RWPE2 (cell line): Measurements from ENCODE around the gene CAMK1G.

Experiments
- ATAC-seq: fragments of 200-7000 bp; cut with Tn5 transposase; 3 replicates; pipeline ENCODE4 v1.9.1; 2021; ENCODE audit warnings: low read depth
- DNase-seq: peaks from one replicate; pipeline ENCODE4 v3.0.0-alpha.2; 2020; ENCODE audit warnings: low spot score
- H3K27ac ChIP-seq: fragments of 450-650 bp; 2 replicates; pipeline ENCODE4 v1.5.1; 2017; ENCODE audit warnings: mild to moderate bottlenecking; ENCODE audit not compliant: poor library complexity, severe bottlenecking
- H3K27me3 ChIP-seq: fragments of 250-450 bp; sonication (Bioruptor Pico); 2 replicates; pipeline ENCODE4 v1.5.1; 2021; ENCODE audit warnings: mild to moderate bottlenecking, moderate library complexity; ENCODE audit not compliant: insufficient read depth, poor library complexity, severe bottlenecking
- H3K36me3 ChIP-seq: fragments of 250-450 bp; sonication (Bioruptor Pico); 2 replicates; pipeline ENCODE4 v1.5.1; 2020; ENCODE audit warnings: low read depth, mild to moderate bottlenecking, moderate library complexity
- H3K4me1 ChIP-seq: fragments of 250-450 bp; sonication (Bioruptor Pico); 2 replicates; pipeline ENCODE4 v1.5.1; 2021; ENCODE audit warnings: mild to moderate bottlenecking, moderate library complexity; ENCODE audit not compliant: insufficient read depth, poor library complexity, severe bottlenecking
- H3K4me3 ChIP-seq: fragments of 250-450 bp; sonication (Bioruptor Pico); 2 replicates; pipeline ENCODE4 v1.5.1; 2021; ENCODE audit warnings: mild to moderate bottlenecking, moderate library complexity; ENCODE audit not compliant: severe bottlenecking
- H3K9me3 ChIP-seq: fragments of 250-450 bp; sonication (Bioruptor Pico); 2 replicates; pipeline ENCODE4 v1.5.1; 2021; ENCODE audit warnings: mild to moderate bottlenecking, moderate library complexity; ENCODE audit not compliant: severe bottlenecking
- CTCF ChIP-seq: fragments of 450-650 bp; IDR thresholded peaks from one replicate; pipeline ENCODE4 v1.5.1; 2017; ENCODE audit warnings: mild to moderate bottlenecking, moderate library complexity; ENCODE audit not compliant: poor library complexity, severe bottlenecking

The CAMK1G gene

GRCh38 chr1:209618756-209619420, 35.4 kb downstream of the CAMK1G start:
- H3K36me3 ChIP-seq = peaks cover 93% of the 10 kb centered on the region
- H3K27me3 ChIP-seq = no peaks in the 10 kb centered on the region
- H3K4me1 ChIP-seq = no peaks in the 10 kb centered on the region
- H3K27ac ChIP-seq = no peak overlapping the region
- H3K4me3 ChIP-seq = no peak overlapping the region
- no peak for TF ChIP-seq CTCF
- DNase-seq (no peak), ATAC-seq (no peak)
- H3K9me3 ChIP-seq = no peaks in the 10 kb centered on the region

GRCh38 chr1:209619696-209620486, 36.4 kb downstream of the CAMK1G start:
- Histone ChIP-seq H3K4me3 (no peak overlapping the region), H3K27me3 (no peaks in the 10 kb centered on the region), H3K27ac (no peak overlapping the region), H3K36me3 (peaks cover 96% of the 10 kb centered on the region), H3K4me1 (no peaks in the 10 kb centered on the region), H3K9me3 (no peaks in the 10 kb centered on the region)
- no peak for DNase-seq
- no peak for TF ChIP-seq CTCF
- no peak for ATAC-seq

- no peak for DNase-seq
- TF ChIP-seq CTCF = no peak
- H3K36me3 ChIP-seq = peaks cover 99% of the 10 kb centered on the region
- ATAC-seq = no peak
- H3K27me3 ChIP-seq = no peaks in the 10 kb centered on the region
- no peaks in the 10 kb centered on the region for H3K4me1 ChIP-seq
- H3K27ac ChIP-seq = no peak overlapping the region
- no peak overlapping the region for H3K4me3 ChIP-seq
- H3K9me3 ChIP-seq = no peaks in the 10 kb centered on the region
Measured at GRCh38 chr1:209620487-209620884, 37.0 kb downstream of the CAMK1G start.

GRCh38 chr1:209621286-209621685, 37.8 kb downstream of the CAMK1G start:
- Histone ChIP-seq H3K4me3 (no peak overlapping the region), H3K36me3 (peaks cover 99% of the 10 kb centered on the region), H3K9me3 (no peaks in the 10 kb centered on the region), H3K4me1 (no peaks in the 10 kb centered on the region), H3K27ac (no peak overlapping the region), H3K27me3 (no peaks in the 10 kb centered on the region)
- TF ChIP-seq CTCF = no peak
- DNase-seq = no peak
- no peak for ATAC-seq
